HepG2 (cell line): ENCODE measurements around the gene TRMU. TPM values are rescaled to one million over a fixed set of nuclear protein-coding genes. Genes with fewer than 3 reads are reported as not detected.

Experiments
- ATAC-seq: fragments of 200-7000 bp; cut with Tn5 transposase; 3 replicates; pipeline ENCODE4 v1.9.1; 2020; ENCODE audit warnings: mild to moderate bottlenecking, moderate library complexity
- BruUV-seq: library from RNA; stranded (reverse); fragments of 400-500 nt; replicated peaks from 2 replicates; lab custom pipeline; 2021; lab: Mats Ljungman, UMichigan
- CTCF ChIA-PET: fragments of 300-600 bp; formaldehyde crosslinking; extraction: SDS; loops from one replicate; lab custom pipeline; 2021; ENCODE audit warnings: low total read pairs, inconsistent platforms, low intra/inter-chr PET ratio; lab: Yijun Ruan, JAX
- POLR2A ChIA-PET: fragments of 350-600 bp; sonication (Branson Sonifier 250); formaldehyde crosslinking; loops from one replicate; lab custom pipeline; 2020; ENCODE audit warnings: antibody characterized with exemption, inconsistent platforms; lab: Yijun Ruan, JAX
- DNase-seq: peaks from one replicate; pipeline ENCODE4 v3.0.0-alpha.2; 2015; ENCODE audit warnings: low spot score
- FAIRE-seq: peaks from 3 replicates; lab custom pipeline; 2011; peaks lifted over from hg19 to GRCh38; lab: Jason Lieb, UNC
- H2AFZ ChIP-seq: one replicate; pipeline ENCODE4 v1.6.1; 2011; ENCODE audit warnings: low read length, inconsistent platforms
- H3K27ac ChIP-seq: fragments of 300-600 bp; 3 replicates; pipeline ENCODE4 v1.8.0; 2011; ENCODE audit warnings: mixed run types, mild to moderate bottlenecking, mixed read lengths, low read length, inconsistent platforms; ENCODE audit not compliant: insufficient read depth; ENCODE audit errors: extremely low read length
- H3K27me3 ChIP-seq, 2 experiments: fragments of 200-600 bp in 1 of 2; 2 replicates in 1 of 2; 3 replicates in 1 of 2; pipeline versions ENCODE4 v1.6.0 to v1.8.0; 2011; ENCODE audit warnings: low read length in 2 of 2, mild to moderate bottlenecking in 2 of 2, moderate library complexity in 2 of 2, inconsistent platforms in 1 of 2; ENCODE audit not compliant: insufficient read depth in 2 of 2, control insufficient read depth in 1 of 2
- H3K36me3 ChIP-seq, 2 experiments: fragments of 200-600 bp in 1 of 2; replicated peaks in 1 of 2; 2 replicates in 1 of 2; 3 replicates in 1 of 2; pipeline versions ENCODE4 v1.5.1 to v1.8.0; 2011; ENCODE audit warnings: low read length in 2 of 2, inconsistent platforms in 1 of 2; ENCODE audit not compliant: insufficient read depth in 2 of 2, control insufficient read depth in 1 of 2
- H3K4me1 ChIP-seq: 2 replicates; pipeline ENCODE4 v1.5.1; 2012; ENCODE audit warnings: low read length, inconsistent platforms; ENCODE audit not compliant: insufficient read depth
- H3K4me2 ChIP-seq: 2 replicates; pipeline ENCODE4 v1.6.0; 2011; ENCODE audit warnings: low read depth, low read length, inconsistent platforms
- H3K4me3 ChIP-seq, 3 experiments: fragments of 200-600 bp in 1 of 3; sonication (generic), shearing (Covaris generic) in 1 of 3; replicated peaks in 1 of 3; 2 replicates each; pipeline ENCODE4 v1.5.1; 2011 to 2016; ENCODE audit warnings: low read length in 3 of 3, inconsistent platforms in 2 of 3, low read depth in 2 of 3, mild to moderate bottlenecking in 2 of 3, control low read depth in 1 of 3, mixed read lengths in 1 of 3; ENCODE audit not compliant: insufficient read depth in 1 of 3
- H3K79me2 ChIP-seq: one replicate; pipeline ENCODE4 v1.6.1; 2011; ENCODE audit warnings: low read length, inconsistent platforms; ENCODE audit not compliant: insufficient read depth
- H3K9ac ChIP-seq: 2 replicates; pipeline ENCODE4 v1.6.0; 2011; ENCODE audit warnings: mild to moderate bottlenecking, low read depth, low read length, inconsistent platforms; ENCODE audit not compliant: insufficient read depth
- H3K9me3 ChIP-seq: 2 replicates; pipeline ENCODE4 v1.5.1; 2012; ENCODE audit warnings: mild to moderate bottlenecking, low read length
- H4K20me1 ChIP-seq: 2 replicates; pipeline ENCODE4 v1.6.0; 2011; ENCODE audit warnings: inconsistent platforms, mild to moderate bottlenecking, low read length, moderate library complexity; ENCODE audit not compliant: insufficient read depth
- ARID5B ChIP-seq: IDR thresholded peaks from 2 replicates; pipeline ENCODE4 v1.4.0; 2020; ENCODE audit warnings: mild to moderate bottlenecking, missing genetic modification reagents
- FOXP4 ChIP-seq: sonication (generic); formaldehyde crosslinking; IDR thresholded peaks from 2 replicates; pipeline ENCODE4 v1.4.0; 2020; ENCODE audit warnings: missing genetic modification reagents
- GFI1 ChIP-seq: sonication (generic); formaldehyde crosslinking; IDR thresholded peaks from 2 replicates; pipeline ENCODE4 v1.5.0; 2020; ENCODE audit warnings: missing genetic modification reagents, mild to moderate bottlenecking, borderline replicate concordance
- HBP1 ChIP-seq: IDR thresholded peaks from 2 replicates; pipeline ENCODE4 v1.6.1; 2016; ENCODE audit warnings: low read depth, control low read depth
- KDM1A ChIP-seq: IDR thresholded peaks from 2 replicates; pipeline ENCODE4 v1.6.1; 2016; ENCODE audit warnings: missing compliant biosample characterization
- KLF13 ChIP-seq: sonication (generic); formaldehyde crosslinking; IDR thresholded peaks from 2 replicates; pipeline ENCODE4 v1.4.0; 2020; ENCODE audit warnings: mild to moderate bottlenecking, missing genetic modification reagents
- THAP11 ChIP-seq: IDR thresholded peaks from 2 replicates; pipeline ENCODE4 v1.6.1; 2016; ENCODE audit warnings: missing biosample characterization, missing genetic modification reagents
- TSC22D2 ChIP-seq: sonication (generic); formaldehyde crosslinking; IDR thresholded peaks from 2 replicates; pipeline ENCODE4 v1.5.1; 2020; ENCODE audit warnings: missing genetic modification reagents, mild to moderate bottlenecking, borderline replicate concordance
- ZNF263 ChIP-seq: sonication (generic); formaldehyde crosslinking; IDR thresholded peaks from 2 replicates; pipeline ENCODE4 v1.4.0; 2020; ENCODE audit warnings: missing genetic modification reagents
- ZNF510 ChIP-seq: sonication (generic); formaldehyde crosslinking; IDR thresholded peaks from 2 replicates; pipeline ENCODE4 v1.4.0; 2020; ENCODE audit warnings: low read depth, mild to moderate bottlenecking, missing genetic modification reagents
- ZNF713 ChIP-seq: sonication (generic); formaldehyde crosslinking; IDR thresholded peaks from 2 replicates; pipeline ENCODE4 v1.4.0; 2020; ENCODE audit warnings: mild to moderate bottlenecking, missing genetic modification reagents
- WGBS: methylation state at CpG from one replicate; pipeline ENCODE4 v1.1.6; 2017; ENCODE audit warnings: low lambda C conversion rate; 5-methylcytosine and 5-hydroxymethylcytosine counted together
- in situ Hi-C: cut with HindIII; loops from 2 replicates; pipeline ENCODE4 v1.10.0; 2017; ENCODE audit warnings: low pct_unique_long_range_greater_than_20kb; ENCODE audit not compliant: extremely low pct_ligation_motif_present
- intact Hi-C: fragments of 100-400 bp; cut with micrococcal nuclease; formaldehyde crosslinking; loops from one replicate; pipeline ENCODE4 v1.10.0; 2022; ENCODE audit not compliant: unreplicated experiment
- polyA plus RNA-seq, 8 experiments: library from polyadenylated mRNA; depleted of rRNA in 3 of 8; stranded (reverse) in 7 of 8; unstranded in 1 of 8; fragments of >200 nt; fragmentation: Illumina TruSeq in 4 of 8; extraction: Trizol in 4 of 8; gene quantifications; 2 replicates each; pipeline versions ENCODE4 v1.2.1 to v1.2.3, GENCODE V29; 2011 to 2016; ENCODE audit warnings: low read depth in 4 of 8, missing spikeins in 1 of 8, mixed read lengths in 1 of 8; ENCODE audit not compliant: insufficient read depth in 1 of 8
- total RNA-seq, 5 experiments: library from RNA; depleted of rRNA; stranded (reverse); fragments of >200 nt; fragmentation: Illumina TruSeq; extraction: Trizol; gene quantifications; 2 replicates each; pipeline ENCODE4 v1.2.3, GENCODE V29; 2016; ENCODE audit warnings: low read depth in 1 of 5
- TF ChIP-seq, protein P1 (sequence below): sonication (generic); formaldehyde crosslinking; IDR thresholded peaks from 2 replicates; pipeline ENCODE4 v1.4.0; 2020; ENCODE audit warnings: low read depth, mild to moderate bottlenecking, missing genetic modification reagents
- TF ChIP-seq, protein P2 (sequence below): sonication (generic); formaldehyde crosslinking; IDR thresholded peaks from 2 replicates; pipeline ENCODE4; 2020; ENCODE audit warnings: missing genetic modification reagents, mild to moderate bottlenecking, borderline replicate concordance

TRMU gene
- total and polyA plus RNA-seq, 2 of the 13 experiments (the other 11 are each of a cell fraction or from before 2014, with no cell fraction given), result 31.0 to 50.2 TPM

DNA sequence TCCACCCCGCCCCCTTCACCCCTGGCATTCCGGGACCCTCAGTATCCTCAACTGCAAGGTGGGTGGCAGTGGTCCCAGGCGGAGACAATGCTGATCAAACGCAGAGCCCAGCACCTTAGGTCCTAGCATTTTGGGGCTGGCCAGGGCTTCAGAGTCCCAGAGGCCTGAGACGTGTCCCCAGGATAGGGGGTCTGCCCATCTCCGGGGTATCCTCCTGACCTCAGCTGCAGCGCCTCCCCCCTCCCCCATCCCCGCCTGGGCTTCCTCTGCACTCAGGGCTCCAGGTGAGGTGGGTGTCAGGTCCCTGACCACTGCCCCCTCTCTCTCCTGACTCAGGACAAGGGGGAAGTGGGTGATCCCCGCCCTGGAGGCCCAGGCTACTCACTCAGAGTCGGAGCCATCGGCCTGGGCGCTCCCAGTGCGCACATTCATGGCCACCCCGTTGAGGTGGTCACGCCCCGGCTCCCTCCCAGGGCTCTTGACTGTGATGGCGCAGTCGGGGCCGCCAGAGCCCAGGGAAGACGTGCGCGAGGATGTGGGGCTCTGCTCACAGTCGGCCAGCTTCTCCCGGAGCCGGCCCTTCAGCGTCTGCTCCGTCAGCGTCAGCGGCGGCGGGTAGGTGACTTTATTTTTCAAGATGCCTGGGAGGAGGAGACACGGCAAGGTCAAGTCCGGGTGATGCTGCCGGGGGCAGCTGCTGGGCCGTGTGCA lies 28.3 kb downstream of the TRMU start:
- H3K79me2 ChIP-seq, result no peaks in the 10 kb centered on the region
- H3K27ac ChIP-seq, result no peak overlapping the region
- no TSS peak for BruUV-seq
- no peaks in the 10 kb centered on the region for H4K20me1 ChIP-seq
- no peaks in the 10 kb centered on the region for H3K27me3 ChIP-seq
- ATAC-seq (no peak), FAIRE-seq (no peak), DNase-seq (no peak)
- WGBS, result 96% methylated on average over 19 of the region's 35 CpGs
- intact Hi-C loops, result no loop called here
- ChIA-PET POLR2A (interaction anchor here (0.9 to 2.6 kb wide), 2 partner anchors 14 to 15 kb away, joined by 3 to 12 read pairs; no protein-coding TSS in a partner anchor), CTCF (no interaction called here)
- H3K4me3 ChIP-seq, result no peak overlapping the region
- no peak overlapping the region for H3K9ac ChIP-seq
- in situ Hi-C loops, result no loop called here
- no peaks in the 10 kb centered on the region for H3K36me3 ChIP-seq
- peaks cover 36% of the 10 kb centered on the region for H3K4me1 ChIP-seq
- no peaks in the 10 kb centered on the region for H3K9me3 ChIP-seq
- no peak overlapping the region for H2AFZ ChIP-seq
- H3K4me2 ChIP-seq, result no peak overlapping the region
- TF ChIP-seq, protein P1, sequence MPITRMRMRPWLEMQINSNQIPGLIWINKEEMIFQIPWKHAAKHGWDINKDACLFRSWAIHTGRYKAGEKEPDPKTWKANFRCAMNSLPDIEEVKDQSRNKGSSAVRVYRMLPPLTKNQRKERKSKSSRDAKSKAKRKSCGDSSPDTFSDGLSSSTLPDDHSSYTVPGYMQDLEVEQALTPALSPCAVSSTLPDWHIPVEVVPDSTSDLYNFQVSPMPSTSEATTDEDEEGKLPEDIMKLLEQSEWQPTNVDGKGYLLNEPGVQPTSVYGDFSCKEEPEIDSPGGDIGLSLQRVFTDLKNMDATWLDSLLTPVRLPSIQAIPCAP, result no peak
- TF ChIP-seq ZNF510 (CRISPR knock-in tag) (no peak), GFI1 (CRISPR knock-in tag) (no peak), THAP11 (CRISPR knock-in tag) (no peak), ARID5B (CRISPR knock-in tag) (no peak), KDM1A (CRISPR knock-in tag) (no peak), ZNF263 (no peak), KLF13 (CRISPR knock-in tag) (no peak), ZNF713 (CRISPR knock-in tag) (no peak), FOXP4 (CRISPR knock-in tag) (no peak), HBP1 (CRISPR knock-in tag) (no peak), TSC22D2 (CRISPR knock-in tag) (no peak)
- TF ChIP-seq, protein P2, sequence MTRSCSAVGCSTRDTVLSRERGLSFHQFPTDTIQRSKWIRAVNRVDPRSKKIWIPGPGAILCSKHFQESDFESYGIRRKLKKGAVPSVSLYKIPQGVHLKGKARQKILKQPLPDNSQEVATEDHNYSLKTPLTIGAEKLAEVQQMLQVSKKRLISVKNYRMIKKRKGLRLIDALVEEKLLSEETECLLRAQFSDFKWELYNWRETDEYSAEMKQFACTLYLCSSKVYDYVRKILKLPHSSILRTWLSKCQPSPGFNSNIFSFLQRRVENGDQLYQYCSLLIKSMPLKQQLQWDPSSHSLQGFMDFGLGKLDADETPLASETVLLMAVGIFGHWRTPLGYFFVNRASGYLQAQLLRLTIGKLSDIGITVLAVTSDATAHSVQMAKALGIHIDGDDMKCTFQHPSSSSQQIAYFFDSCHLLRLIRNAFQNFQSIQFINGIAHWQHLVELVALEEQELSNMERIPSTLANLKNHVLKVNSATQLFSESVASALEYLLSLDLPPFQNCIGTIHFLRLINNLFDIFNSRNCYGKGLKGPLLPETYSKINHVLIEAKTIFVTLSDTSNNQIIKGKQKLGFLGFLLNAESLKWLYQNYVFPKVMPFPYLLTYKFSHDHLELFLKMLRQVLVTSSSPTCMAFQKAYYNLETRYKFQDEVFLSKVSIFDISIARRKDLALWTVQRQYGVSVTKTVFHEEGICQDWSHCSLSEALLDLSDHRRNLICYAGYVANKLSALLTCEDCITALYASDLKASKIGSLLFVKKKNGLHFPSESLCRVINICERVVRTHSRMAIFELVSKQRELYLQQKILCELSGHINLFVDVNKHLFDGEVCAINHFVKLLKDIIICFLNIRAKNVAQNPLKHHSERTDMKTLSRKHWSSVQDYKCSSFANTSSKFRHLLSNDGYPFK (CRISPR knock-in tag), result no peak
